Measurements from ENCODE around the gene ADGRE1. TPM values are rescaled to one million over a fixed set of nuclear protein-coding genes. Genes with fewer than 3 reads are reported as not detected.

Gene ADGRE1
- total RNA-seq, 4 donors from 2014 or later, result 0.13 TPM; not detected in 3

DNA sequence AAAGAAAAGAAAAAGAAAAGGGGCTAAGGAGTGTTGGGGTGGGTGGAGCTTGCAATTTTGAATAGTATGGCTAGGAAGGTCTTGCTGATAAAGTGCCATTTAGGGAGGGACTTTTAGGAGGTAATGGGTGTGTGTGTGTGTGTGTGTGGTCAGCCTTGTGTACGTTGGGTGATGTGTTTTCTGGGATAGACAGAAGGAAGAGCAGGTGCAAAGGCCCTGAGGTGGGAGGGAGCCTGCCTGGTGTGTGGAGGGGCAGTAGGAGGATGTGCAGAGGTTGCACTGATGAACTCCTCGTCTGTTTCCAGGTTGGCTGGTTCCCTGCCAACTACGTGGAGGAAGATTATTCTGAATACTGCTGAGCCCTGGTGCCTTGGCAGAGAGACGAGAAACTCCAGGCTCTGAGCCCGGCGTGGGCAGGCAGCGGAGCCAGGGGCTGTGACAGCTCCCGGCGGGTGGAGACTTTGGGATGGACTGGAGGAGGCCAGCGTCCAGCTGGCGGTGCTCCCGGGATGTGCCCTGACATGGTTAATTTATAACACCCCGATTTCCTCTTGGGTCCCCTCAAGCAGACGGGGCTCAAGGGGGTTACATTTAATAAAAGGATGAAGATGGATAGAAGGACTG lies 30.5 kb upstream of the ADGRE1 start:
- Histone ChIP-seq H3K27me3 (peaks cover 52% of the 10 kb centered on the region), H3K27ac (no peak overlapping the region), H3K36me3 (no peaks in the 10 kb centered on the region), H3K4me3 (no peak overlapping the region), H3K4me1 (no peaks in the 10 kb centered on the region), H3K9me3 (no peaks in the 10 kb centered on the region)
- WGBS, 2 donors (ENCODE audit: low coverage in 1 of 2), result 20 to 33% methylated on average over 1 to 4 of the region's 14 CpGs
- TF ChIP-seq EP300 (IDR thresholded peaks at IDR 0.05), result no peak
- ATAC-seq, result no peak

DNA sequence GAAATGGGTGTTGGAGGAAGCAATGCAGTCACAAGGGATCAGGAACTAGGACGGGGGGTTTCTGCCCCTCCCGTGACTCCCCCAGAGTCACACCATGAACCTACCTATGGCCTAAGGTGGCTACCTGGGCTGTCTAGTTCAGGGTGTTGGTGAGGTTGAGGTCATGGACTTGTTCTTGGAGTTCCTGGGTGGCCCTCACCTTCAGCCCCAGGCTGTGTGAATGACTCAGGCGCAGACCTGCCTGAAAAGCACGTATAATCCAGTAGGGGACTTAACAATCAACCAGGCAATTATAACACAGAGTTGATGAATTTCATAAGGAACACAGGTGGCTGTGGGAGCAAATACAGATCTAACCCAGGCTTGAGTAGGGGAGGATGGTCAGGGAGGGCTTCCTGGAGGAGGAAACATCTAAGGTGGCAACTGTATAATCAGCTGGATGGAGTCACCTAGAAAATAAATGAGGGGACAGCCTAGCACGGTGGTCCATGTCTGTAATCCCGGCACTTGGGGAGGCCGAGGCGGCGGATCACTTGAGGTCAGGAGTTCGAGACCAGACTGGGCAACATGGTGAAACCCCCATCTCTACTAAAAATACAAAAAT lies 25.6 kb upstream of the ADGRE1 start:
- no peak overlapping the region for H3K4me3 ChIP-seq
- H3K9me3 ChIP-seq, result no peaks in the 10 kb centered on the region
- peaks cover 0 to 9% (median 0%) of the 10 kb centered on the region in 3 donors for H3K4me1 ChIP-seq
- no peak overlapping the region for H3K27ac ChIP-seq
- peaks cover 55% of the 10 kb centered on the region for H3K27me3 ChIP-seq
- no peaks in the 10 kb centered on the region for H3K36me3 ChIP-seq
- WGBS, 2 donors (ENCODE audit: low coverage in 1 of 2), result 91% methylated on average over 7 of the region's 10 CpGs; no CpG with 5 or more reads in 1 of the 2 donors
- ATAC-seq, result no peak
- TF ChIP-seq, protein P1, sequence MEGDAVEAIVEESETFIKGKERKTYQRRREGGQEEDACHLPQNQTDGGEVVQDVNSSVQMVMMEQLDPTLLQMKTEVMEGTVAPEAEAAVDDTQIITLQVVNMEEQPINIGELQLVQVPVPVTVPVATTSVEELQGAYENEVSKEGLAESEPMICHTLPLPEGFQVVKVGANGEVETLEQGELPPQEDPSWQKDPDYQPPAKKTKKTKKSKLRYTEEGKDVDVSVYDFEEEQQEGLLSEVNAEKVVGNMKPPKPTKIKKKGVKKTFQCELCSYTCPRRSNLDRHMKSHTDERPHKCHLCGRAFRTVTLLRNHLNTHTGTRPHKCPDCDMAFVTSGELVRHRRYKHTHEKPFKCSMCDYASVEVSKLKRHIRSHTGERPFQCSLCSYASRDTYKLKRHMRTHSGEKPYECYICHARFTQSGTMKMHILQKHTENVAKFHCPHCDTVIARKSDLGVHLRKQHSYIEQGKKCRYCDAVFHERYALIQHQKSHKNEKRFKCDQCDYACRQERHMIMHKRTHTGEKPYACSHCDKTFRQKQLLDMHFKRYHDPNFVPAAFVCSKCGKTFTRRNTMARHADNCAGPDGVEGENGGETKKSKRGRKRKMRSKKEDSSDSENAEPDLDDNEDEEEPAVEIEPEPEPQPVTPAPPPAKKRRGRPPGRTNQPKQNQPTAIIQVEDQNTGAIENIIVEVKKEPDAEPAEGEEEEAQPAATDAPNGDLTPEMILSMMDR (IDR thresholded peaks at IDR 0.05), result no peak
- TF ChIP-seq EP300 (IDR thresholded peaks at IDR 0.05) (no peak), POLR2AphosphoS5 (IDR thresholded peaks at IDR 0.05) (no peak), POLR2A (IDR thresholded peaks at IDR 0.05) (no peak)

DNA sequence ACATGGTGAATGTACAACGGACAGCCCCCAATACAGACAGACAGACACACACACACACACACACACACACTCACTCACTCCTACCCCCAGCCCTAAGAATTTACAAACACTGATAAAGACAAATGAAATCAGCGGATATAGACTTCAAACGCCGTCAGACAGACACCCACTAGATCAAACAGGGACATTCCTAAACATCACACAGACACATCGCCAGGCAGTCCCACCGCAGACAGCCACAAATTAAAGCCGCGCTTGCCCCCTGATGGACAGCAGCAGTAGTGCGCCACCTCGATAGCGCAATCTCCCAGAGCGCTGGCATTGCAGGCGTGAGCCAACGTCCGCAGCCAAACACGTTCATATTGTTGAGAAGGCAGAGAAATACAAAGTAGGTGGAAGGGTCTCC lies 24.7 kb upstream of the ADGRE1 start:
- Histone ChIP-seq H3K4me3 (peak overlapping the region in 1 of 2 donors; percentile 35), H3K36me3 (no peaks in the 10 kb centered on the region), H3K4me1 (peaks cover 0 to 9% (median 0%) of the 10 kb centered on the region in 3 donors), H3K9me3 (no peaks in the 10 kb centered on the region), H3K27ac (no peak overlapping the region), H3K27me3 (peaks cover 64% of the 10 kb centered on the region)
- peak; percentile 76 for ATAC-seq
- 0 to 2% methylated on average over 2 to 11 of the region's 16 CpGs for WGBS, 2 donors (ENCODE audit: low coverage in 1 of 2)
- no peak for TF ChIP-seq POLR2AphosphoS5 (IDR thresholded peaks at IDR 0.05)
- TF ChIP-seq, protein P1 (IDR thresholded peaks at IDR 0.05), result peak in 3 of 4 experiments; percentile 83 to 88 (median 84)

DNA sequence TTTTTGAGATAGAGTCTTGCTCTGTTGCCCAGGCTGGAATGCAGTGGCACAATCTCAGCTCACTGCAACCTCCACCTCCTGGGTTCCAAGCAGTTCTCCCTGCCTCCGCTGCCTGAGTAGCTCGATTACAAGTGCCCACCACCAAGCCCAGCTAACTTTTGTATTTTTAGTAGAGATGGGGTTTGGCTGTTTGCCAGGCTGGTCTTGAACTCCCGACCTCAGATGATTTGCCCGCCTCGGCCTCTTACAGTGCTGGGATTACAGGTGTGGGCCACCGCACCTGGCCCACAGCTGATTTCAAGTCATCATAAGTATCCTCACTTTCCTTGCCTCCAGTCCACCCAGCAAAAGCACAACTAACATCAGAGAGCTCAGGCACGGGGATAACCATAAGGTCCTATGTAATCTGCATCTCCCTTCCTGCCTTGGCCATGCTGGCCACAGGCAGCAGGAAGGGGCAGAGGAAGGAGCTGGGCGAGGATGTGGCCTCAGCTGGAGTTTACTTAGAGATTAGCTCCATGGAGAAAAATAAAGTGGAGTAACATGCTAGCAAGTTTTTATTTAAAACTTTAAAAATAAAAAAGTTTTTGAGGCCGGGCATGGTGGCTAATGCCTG lies 22.9 kb upstream of the ADGRE1 start:
- Histone ChIP-seq H3K36me3 (no peaks in the 10 kb centered on the region), H3K9me3 (no peaks in the 10 kb centered on the region), H3K27me3 (peaks cover 72% of the 10 kb centered on the region), H3K27ac (no peak overlapping the region), H3K4me1 (peaks cover 0 to 9% (median 0%) of the 10 kb centered on the region in 3 donors), H3K4me3 (no peak overlapping the region)
- WGBS, 2 donors (ENCODE audit: low coverage in 1 of 2), result 59 to 70% methylated on average over 2 to 5 of the region's 9 CpGs
- no peak for ATAC-seq
- TF ChIP-seq EP300 (IDR thresholded peaks at IDR 0.05) (no peak), POLR2A (IDR thresholded peaks at IDR 0.05) (no peak), POLR2AphosphoS5 (IDR thresholded peaks at IDR 0.05) (no peak)
- TF ChIP-seq, protein P1 (IDR thresholded peaks at IDR 0.05), result no peak

DNA sequence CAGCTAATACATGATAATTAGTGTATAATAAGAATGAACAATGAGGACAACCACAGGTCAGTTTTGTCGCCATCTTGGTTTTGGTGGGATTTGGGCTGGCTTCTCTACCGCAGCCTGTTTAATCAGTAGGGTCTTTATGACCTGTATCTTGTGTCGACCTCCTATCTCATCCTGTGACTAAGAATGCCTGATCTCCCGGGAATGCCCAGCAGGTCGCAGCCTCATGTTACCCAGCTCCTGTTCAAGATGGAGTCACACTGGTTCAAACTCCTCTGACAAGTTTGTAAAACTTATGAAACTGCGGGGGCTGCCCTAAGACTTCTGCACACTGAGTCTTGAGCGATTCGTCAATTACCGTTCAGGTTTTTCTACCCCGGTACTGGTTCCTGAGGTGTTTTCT lies 21.5 kb upstream of the ADGRE1 start:
- WGBS, 2 donors (ENCODE audit: low coverage in 1 of 2), result 66 to 69% methylated on average over 8 to 10 of the region's 10 CpGs
- H3K27me3 ChIP-seq, result peaks cover 79% of the 10 kb centered on the region
- no peak for ATAC-seq
- no peak overlapping the region for H3K27ac ChIP-seq
- no peak for TF ChIP-seq POLR2AphosphoS5 (IDR thresholded peaks at IDR 0.05)
- no peak for TF ChIP-seq EP300 (IDR thresholded peaks at IDR 0.05)
- TF ChIP-seq POLR2A (IDR thresholded peaks at IDR 0.05), result no peak
- TF ChIP-seq, protein P1 (IDR thresholded peaks at IDR 0.05), result no peak
- no peak overlapping the region for H3K4me3 ChIP-seq
- H3K4me1 ChIP-seq, result peaks cover 0 to 9% (median 0%) of the 10 kb centered on the region in 3 donors
- no peaks in the 10 kb centered on the region for H3K9me3 ChIP-seq
- no peaks in the 10 kb centered on the region for H3K36me3 ChIP-seq
